Fibroblast of gingiva (primary cell): ENCODE data around the gene TFB2M.
"Not testable (repeated sequence)": the region's sequence is repeated elsewhere in the genome, so short reads cannot be mapped to it uniquely, and the experiment has no call there.

Experiments used
- DNase-seq: peaks from one replicate; pipeline ENCODE4 v3.0.0-alpha.2; 2011; ENCODE audit warnings: low read depth

The TFB2M gene

GRCh38 chr1:246583056-246583440, 17.0 kb upstream of the TFB2M start:
- DNase-seq = no peak

- no peak for DNase-seq
Measured at GRCh38 chr1:246582301-246583055, 16.4 kb upstream of the TFB2M start.

- no peak for DNase-seq
Measured at GRCh38 chr1:246580497-246581370, 14.7 kb upstream of the TFB2M start.

GRCh38 chr1:246579818-246580217, 13.8 kb upstream of the TFB2M start:
- DNase-seq = peak; percentile 28

- no peak for DNase-seq
Measured at GRCh38 chr1:246577720-246578106, 11.7 kb upstream of the TFB2M start.

DNA sequence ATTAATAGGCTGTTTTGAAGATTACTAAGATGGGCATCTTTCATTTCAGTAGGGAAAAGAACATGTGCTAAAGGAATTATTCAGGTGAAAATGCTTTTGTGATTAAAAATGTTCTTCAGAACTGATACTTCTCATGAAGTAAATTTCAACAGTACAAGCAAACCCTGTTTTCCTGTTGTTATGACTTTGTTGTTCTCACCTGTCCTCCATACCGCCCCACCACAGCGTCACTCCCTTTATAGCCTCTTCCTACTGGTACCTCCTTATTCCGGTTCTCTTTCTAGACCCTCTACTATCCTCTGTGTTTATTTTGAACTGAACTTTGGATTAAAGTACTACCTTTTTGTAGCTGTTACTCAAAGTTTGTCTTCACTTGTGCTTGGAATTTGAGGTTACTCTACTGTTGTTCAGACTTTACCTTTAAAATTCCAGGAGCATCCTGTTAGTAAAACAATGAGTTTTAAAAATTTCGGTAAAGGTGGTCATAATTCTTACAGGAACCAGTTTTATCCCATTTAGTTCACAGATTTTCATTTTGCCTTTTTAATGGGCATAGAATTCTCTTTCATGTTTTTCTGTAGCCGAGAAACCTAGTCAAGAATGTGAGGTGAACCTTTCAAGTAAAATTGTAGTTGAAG, 11.1 kb upstream of the TFB2M start:
- DNase-seq = no peak

DNA sequence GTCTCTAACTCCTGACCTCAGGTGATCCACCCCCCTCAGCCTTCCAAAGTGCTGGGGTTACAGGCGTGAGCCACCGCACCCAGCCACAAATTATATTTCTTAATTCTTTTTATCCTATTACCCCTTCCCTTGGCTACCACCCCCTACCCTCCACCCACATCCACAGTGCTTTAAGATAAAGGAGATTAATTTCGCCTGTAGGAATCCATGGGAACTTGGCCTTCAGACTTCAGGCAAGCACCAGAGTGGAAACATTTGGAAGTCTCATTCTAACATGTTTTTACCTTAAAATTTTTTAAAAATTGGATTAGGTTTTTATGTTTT, 10.6 kb upstream of the TFB2M start:
- DNase-seq = no peak

DNA sequence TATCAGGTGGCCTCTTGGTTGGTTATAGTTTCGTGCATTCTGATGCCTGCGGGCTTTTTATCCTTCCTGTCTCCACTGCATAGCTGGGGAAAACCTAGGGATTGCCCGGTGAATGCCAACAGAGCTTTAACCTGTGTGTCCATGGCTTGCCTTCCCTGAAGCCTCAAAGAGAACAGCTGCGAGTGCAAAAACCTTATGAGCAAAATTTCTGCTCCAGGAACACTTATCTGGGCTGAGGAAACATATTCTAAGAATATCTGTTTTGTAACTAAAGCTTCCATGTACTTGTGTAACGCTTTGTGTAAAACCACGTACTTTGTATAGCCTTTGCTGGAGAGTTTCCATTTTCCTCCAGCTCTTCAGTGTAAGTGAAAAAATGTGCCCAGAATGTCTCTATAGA, 7.4 kb upstream of the TFB2M start:
- DNase-seq = no peak

GRCh38 chr1:246572785-246573184, 6.7 kb upstream of the TFB2M start:
- DNase-seq = no peak

GRCh38 chr1:246571953-246572352, 5.9 kb upstream of the TFB2M start:
- DNase-seq = no peak

GRCh38 chr1:246571309-246571708, 5.2 kb upstream of the TFB2M start:
- DNase-seq = not testable (repeated sequence)

GRCh38 chr1:246569248-246570238, 3.5 kb upstream of the TFB2M start:
- DNase-seq = no peak

DNA sequence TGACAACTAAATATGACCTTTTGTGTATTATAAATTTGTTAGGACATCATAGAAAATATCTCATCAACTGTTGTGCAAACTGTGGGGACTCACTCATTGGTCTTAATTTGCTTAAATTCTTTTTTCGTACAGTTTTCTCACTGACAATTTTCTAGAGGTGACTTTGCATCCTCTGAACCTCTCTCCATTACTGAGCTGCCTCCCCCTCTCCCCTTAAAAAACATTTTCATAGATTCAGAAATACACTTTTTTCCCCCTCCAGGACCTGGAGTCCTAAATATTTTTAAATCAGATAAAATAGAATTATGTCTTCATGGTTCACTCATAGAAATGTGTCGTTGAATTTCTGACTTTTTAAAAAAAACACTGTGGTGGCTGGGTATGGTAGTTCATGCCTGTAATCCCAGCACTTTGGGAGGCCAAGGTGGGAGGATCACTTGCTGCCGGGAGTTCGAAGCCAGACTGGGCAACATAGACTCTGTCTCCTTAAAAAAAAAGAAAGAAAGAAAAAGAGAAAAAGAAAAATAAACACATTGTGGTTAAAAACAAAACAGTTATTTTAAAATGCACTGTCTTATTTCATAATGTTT, 1.7 kb upstream of the TFB2M start:
- no peak for DNase-seq

GRCh38 chr1:246566813-246567645, 968 bp upstream of the TFB2M start:
- DNase-seq = peak; percentile 82

- DNase-seq = no peak
Measured at GRCh38 chr1:246565751-246566127, 322 bp downstream of the TFB2M start.

- DNase-seq = no peak
Measured at GRCh38 chr1:246564839-246565750, 966 bp downstream of the TFB2M start.

GRCh38 chr1:246560833-246561232, 5.2 kb downstream of the TFB2M start:
- DNase-seq = not testable (repeated sequence)

- DNase-seq = no peak
Measured at GRCh38 chr1:246559310-246559709, 6.8 kb downstream of the TFB2M start.

- DNase-seq = no peak
Measured at GRCh38 chr1:246558041-246558440, 8.0 kb downstream of the TFB2M start.
